Natural killer cell treated with Interleukin-12 subunit alpha and Interleukin-12 subunit beta and Interleukin-15 and Interleukin-18, amount 100 ng/mL, for 72 hours (primary cell): ENCODE results near the gene SMYD3. TPM values are rescaled to one million over a fixed set of nuclear protein-coding genes. Genes with fewer than 3 reads are reported as not detected.
A peak's percentile ranks its signal among the peaks of the same experiment; 100 is the strongest.

Experiments used
- ATAC-seq, 2 donors: fragments of 150-1000 bp; cut with Tn5 transposase in 1 of 2; sonication (Bioruptor Pico), chemical (Tn5 transposase) in 1 of 2; 2 replicates each; pipeline ENCODE4 v1.10.0; 2021
- DNase-seq: peaks from one replicate; pipeline ENCODE4 v3.0.0; 2022; ENCODE audit warnings: low spot score
- H3K27ac Mint-ChIP-seq, 2 donors: 1 replicate in 1 of 2; 2 replicates in 1 of 2; pipeline ENCODE4 v1.8.0; 2022; ENCODE audit warnings: mixed read lengths in 2 of 2, mild to moderate bottlenecking in 1 of 2, moderate library complexity in 1 of 2
- H3K27me3 Mint-ChIP-seq, 2 donors: 1 replicate in 1 of 2; 2 replicates in 1 of 2; pipeline ENCODE4 v1.8.0; 2022; ENCODE audit warnings: mixed read lengths in 2 of 2
- H3K36me3 Mint-ChIP-seq: one replicate; pipeline ENCODE4 v1.8.0; 2022; ENCODE audit warnings: mixed read lengths
- H3K4me1 Mint-ChIP-seq, 2 donors: 1 replicate in 1 of 2; 2 replicates in 1 of 2; pipeline ENCODE4 v1.8.0; 2022; ENCODE audit warnings: low read depth in 2 of 2, mixed read lengths in 2 of 2, mild to moderate bottlenecking in 1 of 2
- H3K4me3 Mint-ChIP-seq: one replicate; pipeline ENCODE4 v1.8.0; 2022; ENCODE audit warnings: mixed read lengths
- H3K9me3 Mint-ChIP-seq: 2 replicates; pipeline ENCODE4 v1.8.0; 2022; ENCODE audit warnings: mixed read lengths
- total RNA-seq, 2 donors: library from RNA; stranded (reverse); gene quantifications; one replicate each; pipeline ENCODE4 v1.2.3, GENCODE V29; 2022

Gene SMYD3
- total RNA-seq, 2 donors from 2014 or later, result 26.9 to 55.4 TPM

GRCh38 chr1:246195296-246195695 lies 311.8 kb downstream of the SMYD3 start:
- Mint-ChIP-seq H3K27ac (no peak overlapping the region), H3K9me3 (no peaks in the 10 kb centered on the region), H3K4me3 (no peak overlapping the region), H3K36me3 (no peaks in the 10 kb centered on the region), H3K4me1 (no peaks in the 10 kb centered on the region), H3K27me3 (no peaks in the 10 kb centered on the region)
- DNase-seq (no peak), ATAC-seq (no peak)

GRCh38 chr1:246193537-246193936 lies 313.5 kb downstream of the SMYD3 start:
- no peak for DNase-seq
- ATAC-seq, result no peak
- Mint-ChIP-seq H3K27ac (no peak overlapping the region), H3K9me3 (no peaks in the 10 kb centered on the region), H3K27me3 (no peaks in the 10 kb centered on the region), H3K4me3 (no peak overlapping the region), H3K4me1 (no peaks in the 10 kb centered on the region), H3K36me3 (no peaks in the 10 kb centered on the region)

- ATAC-seq, result no peak
- no peak for DNase-seq
- Mint-ChIP-seq H3K27ac (no peak overlapping the region), H3K27me3 (no peaks in the 10 kb centered on the region), H3K9me3 (no peaks in the 10 kb centered on the region), H3K4me3 (no peak overlapping the region), H3K4me1 (no peaks in the 10 kb centered on the region), H3K36me3 (no peaks in the 10 kb centered on the region)
Measured at GRCh38 chr1:246189126-246189525, 318.0 kb downstream of the SMYD3 start.

- H3K27me3 Mint-ChIP-seq, result no peaks in the 10 kb centered on the region
- peaks cover 0 to under 1% of the 10 kb centered on the region in 2 donors for H3K4me1 Mint-ChIP-seq
- no peaks in the 10 kb centered on the region for H3K36me3 Mint-ChIP-seq
- ATAC-seq (no peak), DNase-seq (no peak)
- no peak overlapping the region for H3K4me3 Mint-ChIP-seq
- no peak overlapping the region for H3K27ac Mint-ChIP-seq
- no peaks in the 10 kb centered on the region for H3K9me3 Mint-ChIP-seq
Measured at GRCh38 chr1:246187834-246188372, 319.2 kb downstream of the SMYD3 start.

GRCh38 chr1:246184503-246184902 lies 322.6 kb downstream of the SMYD3 start:
- Mint-ChIP-seq H3K4me1 (peaks cover 8 to 10% of the 10 kb centered on the region in 2 donors), H3K36me3 (no peaks in the 10 kb centered on the region), H3K9me3 (no peaks in the 10 kb centered on the region)

GRCh38 chr1:246182149-246182851 lies 324.8 kb downstream of the SMYD3 start:
- Mint-ChIP-seq H3K36me3 (no peaks in the 10 kb centered on the region), H3K9me3 (no peaks in the 10 kb centered on the region), H3K4me3 (no peak overlapping the region), H3K4me1 (peaks cover 8 to 10% of the 10 kb centered on the region in 2 donors), H3K27ac (peak overlapping the region in 1 of 2 donors; percentile 42), H3K27me3 (no peaks in the 10 kb centered on the region)
- no peak for ATAC-seq
- DNase-seq, result no peak

More at GRCh38 chr1:246184503-246184902, 322.6 kb downstream of the SMYD3 start:
- no peaks in the 10 kb centered on the region for H3K27me3 Mint-ChIP-seq
- H3K27ac Mint-ChIP-seq, result no peak overlapping the region
- DNase-seq, result no peak
- ATAC-seq, result no peak
- no peak overlapping the region for H3K4me3 Mint-ChIP-seq

- H3K4me1 Mint-ChIP-seq, result peaks cover 8 to 10% of the 10 kb centered on the region in 2 donors
- H3K27ac Mint-ChIP-seq, result no peak overlapping the region
- no peak overlapping the region for H3K4me3 Mint-ChIP-seq
- H3K27me3 Mint-ChIP-seq, result no peaks in the 10 kb centered on the region
- H3K9me3 Mint-ChIP-seq, result no peaks in the 10 kb centered on the region
- ATAC-seq (peak in 1 of 2 donors; percentile 51), DNase-seq (no peak)
- no peaks in the 10 kb centered on the region for H3K36me3 Mint-ChIP-seq
Measured at GRCh38 chr1:246181241-246181640, 325.8 kb downstream of the SMYD3 start.

- H3K27ac Mint-ChIP-seq, result no peak overlapping the region
- ATAC-seq (no peak), DNase-seq (no peak)
- H3K27me3 Mint-ChIP-seq, result no peaks in the 10 kb centered on the region
- peaks cover 8 to 10% of the 10 kb centered on the region in 2 donors for H3K4me1 Mint-ChIP-seq
- H3K9me3 Mint-ChIP-seq, result no peaks in the 10 kb centered on the region
- H3K4me3 Mint-ChIP-seq, result no peak overlapping the region
- no peaks in the 10 kb centered on the region for H3K36me3 Mint-ChIP-seq
Measured at GRCh38 chr1:246179401-246179800, 327.7 kb downstream of the SMYD3 start.

GRCh38 chr1:246178717-246179311 lies 328.3 kb downstream of the SMYD3 start:
- Mint-ChIP-seq H3K9me3 (no peaks in the 10 kb centered on the region), H3K27me3 (no peaks in the 10 kb centered on the region), H3K4me1 (peaks cover 8 to 10% of the 10 kb centered on the region in 2 donors), H3K36me3 (no peaks in the 10 kb centered on the region), H3K27ac (no peak overlapping the region), H3K4me3 (no peak overlapping the region)
- ATAC-seq (no peak), DNase-seq (no peak)

- peaks cover 3% of the 10 kb centered on the region for H3K9me3 Mint-ChIP-seq
- H3K4me3 Mint-ChIP-seq, result no peak overlapping the region
- no peaks in the 10 kb centered on the region for H3K4me1 Mint-ChIP-seq
- no peak for ATAC-seq
- H3K27ac Mint-ChIP-seq, result no peak overlapping the region
- DNase-seq, result no peak
- no peaks in the 10 kb centered on the region for H3K36me3 Mint-ChIP-seq
- H3K27me3 Mint-ChIP-seq, result no peaks in the 10 kb centered on the region
Measured at GRCh38 chr1:246176126-246177024, 330.7 kb downstream of the SMYD3 start.

- DNase-seq (no peak), ATAC-seq (no peak)
- no peak overlapping the region for H3K4me3 Mint-ChIP-seq
- no peaks in the 10 kb centered on the region for H3K27me3 Mint-ChIP-seq
- H3K36me3 Mint-ChIP-seq, result no peaks in the 10 kb centered on the region
- no peaks in the 10 kb centered on the region for H3K4me1 Mint-ChIP-seq
- H3K27ac Mint-ChIP-seq, result no peak overlapping the region
- H3K9me3 Mint-ChIP-seq, result peaks cover 3% of the 10 kb centered on the region
Measured at GRCh38 chr1:246170574-246171261, 336.4 kb downstream of the SMYD3 start.

- Mint-ChIP-seq H3K27me3 (no peaks in the 10 kb centered on the region), H3K4me1 (peaks cover 0 to 2% of the 10 kb centered on the region in 2 donors), H3K27ac (no peak overlapping the region), H3K36me3 (no peaks in the 10 kb centered on the region), H3K9me3 (peaks cover 3% of the 10 kb centered on the region), H3K4me3 (no peak overlapping the region)
- ATAC-seq (no peak), DNase-seq (no peak)
Measured at GRCh38 chr1:246169486-246169885, 337.6 kb downstream of the SMYD3 start.

- Mint-ChIP-seq H3K27me3 (no peaks in the 10 kb centered on the region), H3K4me3 (no peak overlapping the region), H3K27ac (no peak overlapping the region), H3K36me3 (no peaks in the 10 kb centered on the region), H3K9me3 (peaks cover 3% of the 10 kb centered on the region), H3K4me1 (peaks cover 0 to 2% of the 10 kb centered on the region in 2 donors)
- ATAC-seq, result no peak
- no peak for DNase-seq
Measured at GRCh38 chr1:246169019-246169418, 338.1 kb downstream of the SMYD3 start.
